ENCODE measurements around the gene CHERP. TPM values are rescaled to one million over a fixed set of nuclear protein-coding genes. Genes with fewer than 3 reads are reported as not detected.

CHERP gene
- total and polyA plus RNA-seq, 2 of the 8 experiments (the other 6 are each of a cell fraction or from before 2014, with no cell fraction given), result 13.9 to 73.7 TPM

- Histone ChIP-seq H3K56ac (replicated peaks; ENCODE audit: insufficient read length, low read depth, low read length) (no peak overlapping the region), H2BK15ac (ENCODE audit: low read length) (no peak overlapping the region), H3K23ac (ENCODE audit: insufficient read length) (no peak overlapping the region), H4K5ac (ENCODE audit: insufficient read length, low read depth, low read length) (no peak overlapping the region), H3K36me3 (ENCODE audit: control insufficient read depth in 2 of 4, insufficient read depth in 4 of 4, low read length in 3 of 4) (no peaks in the 10 kb centered on the region), H3K18ac (ENCODE audit: extremely low read depth, low read length) (no peak overlapping the region), H3K14ac (ENCODE audit: insufficient read length) (no peak overlapping the region), H3K4me1 (replicated peaks in 1 of 4; ENCODE audit: control insufficient read depth in 3 of 4, insufficient read depth in 4 of 4, low read length in 3 of 4) (peaks cover 0 to 6% (median 0%) of the 10 kb centered on the region in 4 experiments; a peak in 4 of 7 replicates), H4K20me1 (replicated peaks in 1 of 2; ENCODE audit: control insufficient read depth in 1 of 2, insufficient read depth in 2 of 2, low read length in 2 of 2) (peaks cover 5 to 16% of the 10 kb centered on the region in 2 experiments), H3K4ac (replicated peaks; ENCODE audit: insufficient read length, low read depth, low read length) (peak overlapping the region; percentile 19), H4K91ac (replicated peaks; ENCODE audit: insufficient read length, low read length) (no peak overlapping the region), H2BK20ac (ENCODE audit: low read length) (no peak overlapping the region), H3K79me1 (ENCODE audit: low read depth, low read length) (peaks cover 16% of the 10 kb centered on the region), H4K8ac (ENCODE audit: extremely low read depth, insufficient read depth, low read length) (peak overlapping the region; percentile 81; the same call in 1 of the 2 replicates), H3K9ac (replicated peaks in 1 of 4; ENCODE audit: extremely low read depth in 1 of 4, low read depth in 3 of 4, low read length in 3 of 4) (peak overlapping the region; percentile 70 to 96 (median 76)), H3K23me2 (ENCODE audit: low read depth, low read length) (peaks cover 8% of the 10 kb centered on the region; the same call in 1 of the 2 replicates), H3K27me3 (replicated peaks in 1 of 4; ENCODE audit: control insufficient read depth in 3 of 4, extremely low read depth in 1 of 4, insufficient read depth in 3 of 4, low read length in 3 of 4) (no peaks in the 10 kb centered on the region), H3K4me3 (ENCODE audit: extremely low read depth in 1 of 4, insufficient read depth in 2 of 4, low read depth in 3 of 4, low read length in 4 of 4) (peak overlapping the region; percentile 60 to 96 (median 94)), H2AFZ (ENCODE audit: low read length) (0 out of 2 replicates have a peak overlapping the region, but pooled peaks have one; percentile 3), H2BK120ac (replicated peaks; ENCODE audit: low read depth, low read length) (no peak overlapping the region), H2BK12ac (ENCODE audit: low read depth, low read length) (no peak overlapping the region), H3K79me2 (ENCODE audit: control insufficient read depth in 1 of 2, insufficient read depth in 2 of 2, low read length in 2 of 2) (peaks cover 12 to 49% of the 10 kb centered on the region in 2 experiments), H3K4me2 (ENCODE audit: insufficient read depth in 1 of 2, low read depth in 2 of 2, low read length in 2 of 2) (peak overlapping the region; percentile 86), H3K27ac (ENCODE audit: low read depth, low read length) (no peak overlapping the region), H3K9me3 (ENCODE audit: insufficient read depth in 2 of 2, low read depth in 1 of 2, low read length in 1 of 2) (peaks cover 0 to 5% of the 10 kb centered on the region in 2 experiments; a peak in 1 of 4 replicates), H2BK5ac (ENCODE audit: low read depth, low read length) (no peak overlapping the region), H2AK5ac (ENCODE audit: low read depth, low read length) (no peak overlapping the region)
- POLR2A ChIA-PET (ENCODE audit: partially characterized antibody), result interaction anchor here (0.6 to 2.4 kb wide), 8 partner anchors 9 to 46 kb away, joined by 3 to 7 read pairs (median 5); no protein-coding TSS in a partner anchor
- FAIRE-seq (no peak), DNase-seq (ENCODE audit: low read depth in 1 of 2, low spot score in 2 of 2) (peak in 1 of 2 experiments; percentile 62)
- CTCF ChIA-PET (ENCODE audit: partially characterized antibody), result interaction anchor here (0.8 to 2.9 kb wide), 4 partner anchors 24 to 41 kb away, joined by 3 to 8 read pairs (median 4); partner anchors contain the start of genes C19orf44 and CALR3
- 4% methylated on average over 33 of the region's 67 CpGs; no CpG with 5 or more reads in 1 of the 2 experiments for WGBS, 2 experiments (ENCODE audit: extremely low coverage in 1 of 2, insufficient coverage in 1 of 2, insufficient read length in 1 of 2, insufficient replicate concordance in 2 of 2, low coverage in 1 of 2, low lambda C conversion rate in 2 of 2, missing lambda C conversion rate in 1 of 2)
- TF ChIP-seq KDM4A (IDR thresholded peaks at IDR 0.05; ENCODE audit: low read depth, low read length, severe bottlenecking) (peak; percentile 61), CHD2 (IDR thresholded peaks at IDR 0.05; ENCODE audit: low read length) (no peak), ZNF274 (IDR thresholded peaks at IDR 0.05; ENCODE audit: borderline replicate concordance, extremely low read depth, low read length) (no peak), HDAC6 (IDR thresholded peaks at IDR 0.05; ENCODE audit: low read depth, low read length) (no peak), ASH2L (IDR thresholded peaks at IDR 0.05; ENCODE audit: low read length) (peak; percentile 19), TAF7 (optimal IDR thresholded peaks at IDR 0.05; ENCODE audit: borderline replicate concordance, low read depth, low read length) (no peak), POU5F1 (IDR thresholded peaks at IDR 0.05; ENCODE audit: low read depth, low read length) (no peak), TBP (IDR thresholded peaks at IDR 0.05; ENCODE audit: low read depth, low read length) (no peak), SAP30 (IDR thresholded peaks at IDR 0.05; ENCODE audit: insufficient read depth, insufficient replicate concordance, low read length) (peak; percentile 34), BRCA1 (IDR thresholded peaks at IDR 0.05; ENCODE audit: low read depth, low read length) (no peak), NRF1 (IDR thresholded peaks at IDR 0.05; ENCODE audit: low read depth, low read length) (no peak)
These were observed 71.1 kb downstream of the CHERP start for GRCh38 chr19:16470911-16471811.

Data from H1 (cell line).